Renal cortex interstitium (tissue), 11 donors: Measurements from ENCODE around the gene EFCAB8. TPM values are rescaled to one million over a fixed set of nuclear protein-coding genes. Genes with fewer than 3 reads are reported as not detected.
"Not testable (repeated sequence)": the region's sequence is repeated elsewhere in the genome, so short reads cannot be mapped to it uniquely, and the experiment has no call there.

ENCODE experiments used
- DNase-seq, 11 donors: peaks; one replicate each; pipeline ENCODE4 v3.0.0-alpha.2; 2013; ENCODE audit warnings: low read depth in 9 of 11, low spot score in 4 of 11; ENCODE audit errors: extremely low read depth in 1 of 11
- polyA plus RNA-seq, 3 donors: library from polyadenylated mRNA; unstranded; fragments of 120-200 nt; gene quantifications; one replicate each; pipeline ENCODE4 v1.2.1, GENCODE V29; 2013; ENCODE audit not compliant: insufficient read length in 3 of 3

The EFCAB8 gene
- polyA plus RNA-seq, 3 donors, result 0.04 to 0.09 TPM; not detected in 1

GRCh38 chr20:32965581-32966373 lies 107.1 kb downstream of the EFCAB8 start:
- no peak for DNase-seq

GRCh38 chr20:32966382-32966781 lies 107.7 kb downstream of the EFCAB8 start:
- no peak for DNase-seq

DNA sequence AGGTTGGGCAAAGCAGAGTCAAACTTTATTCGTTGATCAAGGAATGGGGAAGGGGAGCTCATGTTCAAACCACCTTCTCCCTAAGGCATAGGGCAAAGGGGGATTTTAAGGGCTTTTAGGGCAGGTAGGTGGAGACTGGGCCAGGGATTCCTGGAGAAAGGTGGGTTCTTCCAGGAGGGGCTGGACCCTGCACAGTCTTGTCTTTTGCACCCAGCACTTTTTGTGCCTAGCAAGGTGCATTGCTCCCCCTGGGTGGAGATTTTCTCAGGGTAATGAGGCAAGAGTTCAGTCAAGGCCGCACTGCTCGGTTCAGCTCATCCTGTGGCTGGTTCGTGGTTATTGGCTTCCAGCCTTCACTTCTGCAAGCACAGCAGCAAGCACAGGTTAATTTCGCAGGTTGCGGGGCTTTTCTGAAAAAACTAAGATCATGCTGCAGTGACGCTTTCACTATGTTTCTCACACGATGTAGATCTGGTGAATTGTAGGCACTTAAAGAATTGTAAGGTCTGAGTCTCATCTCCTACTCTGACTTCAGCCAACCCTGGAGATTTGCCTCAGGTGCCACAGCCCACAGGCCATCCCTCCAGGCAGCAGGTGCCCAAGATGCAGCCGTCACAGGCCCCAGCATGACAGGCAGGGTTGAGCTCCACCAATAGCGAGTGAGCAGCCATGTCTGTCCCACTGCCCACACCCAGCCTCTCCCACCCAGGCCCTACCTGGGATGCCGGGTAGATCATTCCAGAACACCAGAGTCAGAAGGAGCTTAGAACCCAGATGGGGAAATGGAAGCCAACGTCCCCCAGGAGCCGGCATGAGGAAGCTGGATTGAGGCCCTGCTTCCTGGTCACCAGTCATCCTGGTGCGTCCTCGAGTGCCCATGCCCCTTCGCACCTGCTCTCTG lies 108.4 kb downstream of the EFCAB8 start:
- no peak for DNase-seq

GRCh38 chr20:32967961-32968457 lies 109.3 kb downstream of the EFCAB8 start:
- DNase-seq, result no peak

DNA sequence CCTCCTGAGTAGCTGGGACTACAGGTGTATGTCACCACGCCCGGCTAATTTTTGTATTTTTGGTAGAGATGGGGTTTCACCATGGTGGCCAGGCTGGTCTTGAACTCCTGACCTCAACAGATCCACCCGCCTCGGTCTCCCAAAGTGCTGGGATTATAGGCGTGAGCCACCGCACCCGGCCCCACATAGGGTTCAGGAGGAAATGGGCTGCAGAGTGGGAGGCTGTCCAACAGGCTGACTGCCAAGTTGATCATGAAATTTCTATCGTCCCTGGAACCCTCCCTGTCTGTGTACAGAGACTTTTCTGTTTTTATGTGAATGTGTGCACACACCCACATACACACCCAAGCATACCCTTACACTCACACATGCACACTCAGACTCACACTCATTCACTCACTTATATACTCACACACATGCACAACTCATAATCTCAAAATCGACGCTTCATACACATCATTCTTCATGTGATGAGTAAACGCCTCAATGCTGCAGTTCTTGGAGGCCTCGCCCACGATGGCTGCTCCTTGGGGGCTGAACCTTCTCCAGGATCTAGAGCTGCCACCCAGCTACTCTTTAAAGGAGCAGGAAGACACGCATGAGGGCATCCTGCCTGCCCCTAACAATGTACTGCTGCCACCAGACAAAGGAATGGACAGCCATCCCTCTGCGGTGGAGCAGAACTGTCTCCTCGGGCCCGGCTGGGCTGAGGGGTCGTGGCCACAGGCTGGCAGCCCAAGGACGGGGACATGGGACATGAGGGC lies 109.9 kb downstream of the EFCAB8 start:
- DNase-seq, result no peak

DNA sequence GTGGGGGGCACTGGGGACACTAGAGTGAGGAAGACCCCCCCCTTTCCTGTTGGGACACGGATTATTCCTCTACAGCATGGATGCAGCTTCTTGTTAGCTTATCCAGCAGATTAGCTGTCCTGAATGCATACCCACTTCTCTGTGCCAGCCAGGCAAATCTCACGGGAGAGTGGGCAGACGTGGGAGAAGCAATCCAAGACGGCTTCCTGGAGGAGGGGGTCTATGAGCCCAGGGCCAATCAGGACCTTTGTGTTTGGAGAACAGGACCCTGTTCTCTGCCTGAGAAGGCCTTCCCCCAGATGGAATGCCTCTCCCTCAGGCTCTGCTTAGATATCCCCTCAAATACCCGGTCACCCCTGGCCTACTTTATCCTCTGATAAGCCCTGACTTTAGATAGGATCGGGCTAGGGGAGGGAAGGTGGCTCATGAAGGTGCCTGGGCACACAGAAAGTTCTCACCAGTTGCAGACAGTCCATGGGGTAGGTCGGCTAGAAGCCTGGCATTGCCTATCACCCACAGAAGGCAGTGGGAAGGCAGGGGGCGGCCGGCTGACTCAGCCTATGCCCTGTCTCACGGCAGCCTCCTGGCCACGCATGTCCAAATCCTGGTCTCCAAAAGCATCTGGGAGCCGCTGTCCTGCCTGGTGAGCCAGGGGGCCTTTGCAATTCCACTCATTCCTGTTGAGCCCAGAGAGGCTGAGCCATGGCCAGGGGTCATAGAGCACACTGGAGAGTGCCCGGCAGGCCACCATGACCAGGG lies 110.8 kb downstream of the EFCAB8 start:
- DNase-seq, result no peak

DNA sequence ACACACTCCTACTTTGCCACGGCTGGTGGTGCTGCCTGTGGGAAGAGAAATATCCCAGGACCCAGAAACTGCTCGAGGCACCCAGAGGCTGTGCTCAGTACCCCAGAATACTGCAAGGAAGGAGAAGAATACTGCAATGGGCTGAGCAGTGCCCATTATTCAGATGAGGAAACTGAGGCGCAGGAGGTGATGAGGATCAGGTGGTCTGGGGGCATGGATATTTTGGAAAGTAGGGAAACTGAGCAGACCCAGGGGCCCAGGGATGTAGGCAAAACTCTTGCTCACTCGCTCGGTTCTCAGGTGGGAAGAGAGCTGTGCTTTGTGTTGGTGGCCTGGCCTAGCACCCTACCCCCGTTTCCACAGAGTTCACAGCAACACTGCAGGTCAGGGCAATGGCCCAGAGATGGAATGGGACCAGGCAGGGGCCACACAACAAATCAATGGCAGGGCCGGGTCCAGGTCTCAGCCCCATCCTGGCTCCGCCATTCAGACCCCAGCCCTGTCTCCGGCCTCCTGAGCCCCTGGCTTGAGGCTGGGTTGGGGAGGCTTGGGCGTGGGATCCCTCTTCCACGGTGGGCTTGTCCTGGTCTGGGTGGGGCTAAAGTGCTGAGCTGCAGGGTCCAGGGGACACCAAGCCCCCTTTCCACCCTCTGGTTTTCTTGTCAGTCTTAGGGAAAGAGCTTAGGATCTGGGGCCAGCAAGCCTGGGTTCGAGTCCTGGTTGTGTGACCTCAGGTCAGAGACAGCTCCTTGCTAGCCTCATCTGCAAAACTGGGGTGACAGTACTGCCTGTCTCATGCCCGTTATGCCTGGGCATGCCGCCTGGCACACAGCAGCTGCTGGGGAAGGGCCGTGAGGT lies 111.6 kb downstream of the EFCAB8 start:
- DNase-seq, result no peak

GRCh38 chr20:32970973-32971300 lies 112.2 kb downstream of the EFCAB8 start:
- DNase-seq, result no peak

GRCh38 chr20:32971703-32972161 lies 113.0 kb downstream of the EFCAB8 start:
- DNase-seq, result no peak

DNA sequence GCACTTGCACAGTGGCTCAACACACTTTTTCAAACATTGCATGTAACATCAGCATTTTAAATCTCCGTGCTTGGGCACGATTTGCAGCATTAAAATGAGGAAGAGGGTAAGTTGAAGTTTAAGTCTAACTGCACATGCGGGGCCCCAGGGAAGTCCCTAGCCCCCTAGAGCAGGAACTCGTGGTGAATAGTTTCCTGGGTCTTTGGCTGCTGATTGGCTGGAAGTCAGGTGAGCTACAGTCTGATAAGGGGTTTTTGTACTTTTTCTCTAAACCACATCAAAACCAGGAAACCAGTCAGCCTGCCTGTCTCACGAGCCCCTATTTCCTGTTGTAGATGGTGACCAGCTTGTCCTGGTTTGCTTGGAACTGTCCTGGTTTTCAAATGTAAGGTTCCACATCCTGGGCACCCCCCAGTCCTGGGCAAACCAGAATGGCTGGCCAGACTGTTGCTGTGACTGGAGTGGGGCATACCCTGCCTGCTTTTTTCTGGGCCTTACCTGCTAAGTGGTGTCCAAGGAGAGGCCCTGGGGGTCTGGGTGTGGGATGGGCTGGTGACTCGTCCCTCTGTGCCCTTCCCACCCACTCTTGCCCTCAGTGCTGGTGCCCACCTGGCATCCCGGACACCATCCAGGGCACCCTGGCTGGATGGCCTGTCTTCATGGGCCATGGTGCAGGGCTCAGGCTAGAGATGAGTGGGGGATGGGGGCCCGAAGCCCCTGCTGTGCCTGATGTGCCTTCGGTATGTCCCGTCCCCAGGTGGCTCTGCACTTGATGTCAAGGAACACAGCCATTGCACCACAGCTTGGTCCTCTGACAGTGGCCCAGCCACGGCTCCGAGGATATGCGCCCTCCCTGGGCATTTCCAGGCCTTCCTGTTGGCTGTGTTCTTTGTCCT lies 113.7 kb downstream of the EFCAB8 start:
- DNase-seq, result no peak

DNA sequence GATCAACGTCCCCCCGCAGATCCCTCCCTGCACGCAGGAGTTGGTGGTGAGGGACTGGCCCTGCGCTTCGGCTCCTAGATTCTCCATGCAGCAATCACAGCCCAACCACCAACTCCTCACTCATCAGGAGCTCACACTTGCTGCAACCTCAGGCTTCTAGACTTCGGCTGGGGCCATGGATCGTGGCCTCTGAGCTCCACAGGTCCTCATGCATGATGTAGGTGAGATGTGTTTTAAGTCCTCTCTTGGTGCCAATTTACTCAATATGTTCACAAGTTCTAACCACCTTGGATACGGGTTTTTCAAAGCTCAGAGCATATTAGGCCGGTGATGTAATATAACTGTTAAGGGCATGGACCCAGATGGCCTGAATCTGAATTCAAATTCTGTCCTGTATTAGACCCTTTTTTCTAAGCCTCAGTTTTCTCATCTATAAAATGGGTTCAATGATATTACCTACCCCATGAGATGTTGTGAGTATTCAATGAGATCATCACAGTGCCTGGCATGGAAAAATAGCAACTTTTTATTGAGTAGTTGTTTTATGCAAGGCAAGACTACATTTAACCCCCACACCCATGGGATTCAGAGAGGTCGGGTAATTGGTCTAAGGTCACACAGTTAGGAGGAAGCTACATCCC lies 114.5 kb downstream of the EFCAB8 start:
- DNase-seq, result no peak

DNA sequence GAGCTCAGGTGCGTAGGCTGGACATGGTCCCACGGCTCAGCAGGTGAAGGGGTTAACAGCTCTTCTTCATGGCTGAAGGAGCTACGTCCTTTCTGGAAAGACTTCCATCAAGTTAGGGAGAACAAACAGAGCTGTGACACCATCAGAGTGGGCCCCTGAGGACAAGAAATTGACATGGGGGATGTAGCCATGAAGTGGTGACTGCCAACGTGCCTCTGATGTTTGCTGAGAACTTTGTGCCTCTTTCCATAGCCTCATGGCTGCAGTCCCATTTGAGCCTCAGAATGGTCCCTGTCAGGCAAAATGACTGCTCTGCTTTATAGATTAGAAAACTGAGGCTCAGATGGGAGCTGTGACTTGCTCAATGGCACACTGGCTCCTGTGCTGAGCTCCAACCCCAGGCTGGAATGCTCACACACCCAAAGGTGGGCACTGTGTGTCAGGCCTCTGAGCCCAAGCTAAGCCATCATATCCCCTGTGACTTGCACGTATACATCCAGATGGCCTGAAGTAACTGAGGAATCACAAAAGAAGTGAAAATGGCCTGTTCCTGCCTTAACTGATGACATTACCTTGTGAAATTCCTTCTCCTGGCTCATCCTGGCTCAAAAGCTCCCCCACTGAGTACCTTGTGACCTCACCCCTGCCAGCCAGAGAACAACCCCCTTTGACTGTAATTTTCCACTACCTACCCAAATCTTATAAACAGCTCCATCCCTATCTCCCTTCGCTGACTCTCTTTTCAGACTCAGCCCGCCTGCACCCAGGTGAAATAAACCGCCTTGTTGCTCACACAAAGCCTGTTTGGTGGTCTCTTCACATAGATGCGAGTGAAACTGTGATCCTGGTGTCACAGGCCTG lies 115.7 kb downstream of the EFCAB8 start:
- not testable (repeated sequence) for DNase-seq

- not testable (repeated sequence) for DNase-seq
Observed at GRCh38 chr20:32975121-32975520, 116.4 kb downstream of the EFCAB8 start.

GRCh38 chr20:32975698-32976674 lies 117.3 kb downstream of the EFCAB8 start:
- no peak for DNase-seq
